HepG2 (cell line): ENCODE data around the gene STK36. TPM values are rescaled to one million over a fixed set of nuclear protein-coding genes. Genes with fewer than 3 reads are reported as not detected.

Experiments used
- ADNP ChIP-seq: sonication (generic); formaldehyde crosslinking; IDR thresholded peaks from 2 replicates; pipeline ENCODE4 v1.4.0; 2020; ENCODE audit warnings: missing genetic modification reagents
- ARNT2 ChIP-seq: sonication (generic); formaldehyde crosslinking; IDR thresholded peaks from 2 replicates; pipeline ENCODE4 v1.8.0; 2022; ENCODE audit warnings: mild to moderate bottlenecking, low read depth, missing genetic modification reagents, moderate library complexity
- BCL3 ChIP-seq: sonication (generic); formaldehyde crosslinking; IDR thresholded peaks from 2 replicates; pipeline ENCODE4 v1.5.1; 2020; ENCODE audit warnings: mild to moderate bottlenecking, missing genetic modification reagents, moderate library complexity
- BHLHE40 ChIP-seq: IDR thresholded peaks from 2 replicates; pipeline ENCODE4 v1.6.1; 2011; ENCODE audit warnings: low read length, improper control_type of control experiment
- CENPX ChIP-seq: sonication (generic); formaldehyde crosslinking; IDR thresholded peaks from 2 replicates; pipeline ENCODE4 v1.9.0; 2021; ENCODE audit warnings: mild to moderate bottlenecking, missing genetic modification reagents, moderate library complexity
- CREB3 ChIP-seq: sonication (generic); formaldehyde crosslinking; IDR thresholded peaks from 2 replicates; pipeline ENCODE4 v1.5.0; 2020; ENCODE audit warnings: missing genetic modification reagents
- DPF2 ChIP-seq: sonication (generic); formaldehyde crosslinking; IDR thresholded peaks from 2 replicates; pipeline ENCODE4 v1.4.0; 2020; ENCODE audit warnings: mild to moderate bottlenecking, low read depth, missing genetic modification reagents, borderline replicate concordance
- EHMT2 ChIP-seq: fragments of 200-600 bp; sonication (generic); IDR thresholded peaks from 2 replicates; pipeline ENCODE4 v1.7.0; 2017; ENCODE audit warnings: antibody characterized with exemption, low read depth, low read length, borderline replicate concordance
- HHEX ChIP-seq: IDR thresholded peaks from 2 replicates; pipeline ENCODE4 v1.6.1; 2016; ENCODE audit warnings: control low read depth
- KDM1A ChIP-seq: IDR thresholded peaks from 2 replicates; pipeline ENCODE4 v1.6.1; 2016; ENCODE audit warnings: missing compliant biosample characterization
- MAFG ChIP-seq: sonication (generic); formaldehyde crosslinking; IDR thresholded peaks from 2 replicates; pipeline ENCODE4 v1.5.1; 2020; ENCODE audit warnings: mild to moderate bottlenecking, missing genetic modification reagents
- NONO ChIP-seq, 2 experiments: fragments of 450-650 bp in 1 of 2; sonication (generic) in 1 of 2; formaldehyde crosslinking in 1 of 2; IDR thresholded peaks in 1 of 2; conservative IDR thresholded peaks in 1 of 2; 2 replicates each; pipeline versions ENCODE4 v1.6.1 to v1.8.0; 2017 to 2022; ENCODE audit warnings: mild to moderate bottlenecking in 1 of 2, missing genetic modification reagents in 1 of 2, moderate library complexity in 1 of 2
- PCBP2 ChIP-seq: fragments of 200-400 bp; formaldehyde crosslinking; optimal IDR thresholded peaks from 2 replicates; pipeline ENCODE3; 2018; ENCODE audit warnings: low read length, low read depth; ENCODE audit not compliant: poor library complexity, severe bottlenecking
- PITX1 ChIP-seq: sonication (generic); formaldehyde crosslinking; IDR thresholded peaks from 2 replicates; pipeline ENCODE4 v1.5.1; 2020; ENCODE audit warnings: mild to moderate bottlenecking, missing genetic modification reagents
- RELA ChIP-seq: sonication (generic); formaldehyde crosslinking; IDR thresholded peaks from 2 replicates; pipeline ENCODE4 v1.4.0; 2020; ENCODE audit warnings: missing genetic modification reagents
- SOX13 ChIP-seq, 3 experiments: fragments of 450-650 bp in 1 of 3; sonication (generic) in 1 of 3; formaldehyde crosslinking in 1 of 3; IDR thresholded peaks in 2 of 3; conservative IDR thresholded peaks in 1 of 3; 2 replicates each; pipeline versions ENCODE4 v1.5.0 to v1.6.1; 2016 to 2020; ENCODE audit warnings: antibody characterized with exemption in 1 of 3, mild to moderate bottlenecking in 1 of 3, missing compliant biosample characterization in 1 of 3, missing genetic modification reagents in 1 of 3, moderate library complexity in 1 of 3
- TGIF2 ChIP-seq: IDR thresholded peaks from 2 replicates; pipeline ENCODE4 v1.6.1; 2016; ENCODE audit warnings: control low read depth, missing compliant biosample characterization
- ZNF274 ChIP-seq: sonication (generic); formaldehyde crosslinking; IDR thresholded peaks from 2 replicates; pipeline ENCODE4 v1.5.1; 2020; ENCODE audit warnings: mild to moderate bottlenecking, missing genetic modification reagents
- ZNF335 ChIP-seq: sonication (generic); formaldehyde crosslinking; IDR thresholded peaks from 2 replicates; pipeline ENCODE4 v1.4.0; 2020; ENCODE audit warnings: missing genetic modification reagents
- ZNF607 ChIP-seq: sonication (generic); formaldehyde crosslinking; IDR thresholded peaks from 2 replicates; pipeline ENCODE4 v1.5.1; 2020; ENCODE audit warnings: missing genetic modification reagents, mild to moderate bottlenecking, borderline replicate concordance
- ZNF644 ChIP-seq: IDR thresholded peaks from 2 replicates; pipeline ENCODE4 v1.6.1; 2016; ENCODE audit warnings: low read depth
- ZNF660 ChIP-seq: sonication (generic); formaldehyde crosslinking; IDR thresholded peaks from 2 replicates; pipeline ENCODE4 v1.5.1; 2020; ENCODE audit warnings: mild to moderate bottlenecking, low read depth, missing genetic modification reagents, borderline replicate concordance
- ZNF710 ChIP-seq: sonication (generic); formaldehyde crosslinking; IDR thresholded peaks from 2 replicates; pipeline ENCODE4 v1.5.0; 2020; ENCODE audit warnings: mild to moderate bottlenecking, missing genetic modification reagents, borderline replicate concordance
- ZNF749 ChIP-seq: sonication (generic); formaldehyde crosslinking; IDR thresholded peaks from 2 replicates; pipeline ENCODE4 v1.8.0; 2022; ENCODE audit warnings: mild to moderate bottlenecking, missing genetic modification reagents, moderate library complexity, borderline replicate concordance
- ZSCAN29 ChIP-seq: sonication (generic); formaldehyde crosslinking; conservative IDR thresholded peaks from 2 replicates; pipeline ENCODE4 v1.4.0; 2020; ENCODE audit warnings: mild to moderate bottlenecking, missing genetic modification reagents
- polyA plus RNA-seq, 8 experiments: library from polyadenylated mRNA; depleted of rRNA in 3 of 8; stranded (reverse) in 7 of 8; unstranded in 1 of 8; fragments of >200 nt; fragmentation: Illumina TruSeq in 4 of 8; extraction: Trizol in 4 of 8; gene quantifications; 2 replicates each; pipeline versions ENCODE4 v1.2.1 to v1.2.3, GENCODE V29; 2011 to 2016; ENCODE audit warnings: low read depth in 4 of 8, missing spikeins in 1 of 8, mixed read lengths in 1 of 8; ENCODE audit not compliant: insufficient read depth in 1 of 8
- total RNA-seq, 5 experiments: library from RNA; depleted of rRNA; stranded (reverse); fragments of >200 nt; fragmentation: Illumina TruSeq; extraction: Trizol; gene quantifications; 2 replicates each; pipeline ENCODE4 v1.2.3, GENCODE V29; 2016; ENCODE audit warnings: low read depth in 1 of 5

The STK36 gene
- total and polyA plus RNA-seq, 2 of the 13 experiments (the other 11 are each of a cell fraction or from before 2014, with no cell fraction given) = 45.9 to 83.5 TPM

GRCh38 chr2:218733171-218734021, 61.5 kb downstream of the STK36 start (continued):
- TF ChIP-seq EHMT2 (no peak), ZSCAN29 (CRISPR knock-in tag) (0 out of 2 replicates have a peak, but pooled peaks have one; percentile 54), KDM1A (peak; percentile 98), DPF2 (peak; percentile 76; the same call in 1 of the 2 replicates), ADNP (CRISPR knock-in tag) (no peak), BHLHE40 (peak; percentile 68; the same call in 1 of the 2 replicates), ZNF660 (CRISPR knock-in tag) (no peak), CREB3 (no peak), MAFG (CRISPR knock-in tag) (no peak), ZNF607 (CRISPR knock-in tag) (peak; percentile 76; the same call in 1 of the 2 replicates), HHEX (CRISPR knock-in tag) (0 out of 2 replicates have a peak, but pooled peaks have one; percentile 61), PITX1 (CRISPR knock-in tag) (peak; percentile 90), BCL3 (no peak; the same call in 1 of the 2 replicates), ZNF710 (CRISPR knock-in tag) (peak; percentile 55; the same call in 1 of the 2 replicates), SOX13 (IDR thresholded peaks at IDR 0.05) (peak; percentile 76; the same call in 1 of the 2 replicates), SOX13 (CRISPR knock-in tag; conservative IDR thresholded peaks at IDR 0.05 in 1 of 2, IDR thresholded peaks at IDR 0.05 in 1 of 2) (peak in 1 of 2 experiments; percentile 92; a peak in 2 of 4 replicates), PCBP2 (no peak), ZNF644 (CRISPR knock-in tag) (peak; percentile 99), NONO (IDR thresholded peaks at IDR 0.05) (no peak), NONO (CRISPR knock-in tag; conservative IDR thresholded peaks at IDR 0.05) (peak; percentile 76), CENPX (peak; percentile 30; the same call in 1 of the 2 replicates), ZNF749 (CRISPR knock-in tag) (0 out of 2 replicates have a peak, but pooled peaks have one; percentile 49), ZNF274 (CRISPR knock-in tag) (0 out of 2 replicates have a peak, but pooled peaks have one; percentile 37), ARNT2 (peak; percentile 73), RELA (CRISPR knock-in tag) (peak; percentile 98; the same call in 1 of the 2 replicates), TGIF2 (CRISPR knock-in tag) (peak; percentile 99), ZNF335 (CRISPR knock-in tag) (peak; percentile 91)
